DOHH2 (cell line): ENCODE measurements around the gene YLPM1.

Source experiments
- EZH2phosphoT487 ChIP-seq: fragments of 200-600 bp; sonication (generic); IDR thresholded peaks from 2 replicates; pipeline ENCODE4 v1.6.1; 2017; ENCODE audit warnings: borderline replicate concordance, mild to moderate bottlenecking, antibody characterized with exemption, low read length, moderate library complexity, mixed read lengths
- TF ChIP-seq, protein P1 (sequence below): fragments of 200-600 bp; sonication (generic); IDR thresholded peaks from one replicate; pipeline ENCODE4 v1.5.1; 2014; ENCODE audit warnings: antibody characterized with exemption, mild to moderate bottlenecking, low read depth, low read length; ENCODE audit not compliant: poor library complexity, severe bottlenecking

DNA sequence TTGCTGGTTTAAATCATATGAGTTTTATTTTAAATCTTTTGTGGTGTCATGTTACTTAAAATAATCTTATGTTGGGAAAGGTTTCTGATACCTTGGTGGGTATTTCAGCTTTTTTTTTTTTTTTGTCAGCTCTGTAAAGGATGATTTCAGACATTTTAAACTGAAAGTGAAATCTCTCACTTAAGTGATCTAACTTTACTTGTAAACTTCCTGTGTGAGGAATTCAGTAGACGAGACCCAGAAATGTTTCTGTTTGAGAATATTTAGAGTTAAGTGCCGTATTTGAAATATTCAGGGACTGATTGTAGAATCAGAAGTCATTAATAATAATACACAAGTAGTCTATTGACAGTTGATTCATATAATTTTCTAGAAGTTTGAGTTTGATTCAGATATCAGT, 75.0 kb downstream of the YLPM1 start:
- TF ChIP-seq, protein P1, sequence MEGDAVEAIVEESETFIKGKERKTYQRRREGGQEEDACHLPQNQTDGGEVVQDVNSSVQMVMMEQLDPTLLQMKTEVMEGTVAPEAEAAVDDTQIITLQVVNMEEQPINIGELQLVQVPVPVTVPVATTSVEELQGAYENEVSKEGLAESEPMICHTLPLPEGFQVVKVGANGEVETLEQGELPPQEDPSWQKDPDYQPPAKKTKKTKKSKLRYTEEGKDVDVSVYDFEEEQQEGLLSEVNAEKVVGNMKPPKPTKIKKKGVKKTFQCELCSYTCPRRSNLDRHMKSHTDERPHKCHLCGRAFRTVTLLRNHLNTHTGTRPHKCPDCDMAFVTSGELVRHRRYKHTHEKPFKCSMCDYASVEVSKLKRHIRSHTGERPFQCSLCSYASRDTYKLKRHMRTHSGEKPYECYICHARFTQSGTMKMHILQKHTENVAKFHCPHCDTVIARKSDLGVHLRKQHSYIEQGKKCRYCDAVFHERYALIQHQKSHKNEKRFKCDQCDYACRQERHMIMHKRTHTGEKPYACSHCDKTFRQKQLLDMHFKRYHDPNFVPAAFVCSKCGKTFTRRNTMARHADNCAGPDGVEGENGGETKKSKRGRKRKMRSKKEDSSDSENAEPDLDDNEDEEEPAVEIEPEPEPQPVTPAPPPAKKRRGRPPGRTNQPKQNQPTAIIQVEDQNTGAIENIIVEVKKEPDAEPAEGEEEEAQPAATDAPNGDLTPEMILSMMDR: no peak
- TF ChIP-seq EZH2phosphoT487: no peak
